GM12878 (cell line): ENCODE results near the gene NCLN.

ENCODE experiments used
- BRCA1 ChIP-seq: IDR thresholded peaks from 2 replicates; pipeline ENCODE4 v1.6.1; 2011; ENCODE audit warnings: low read depth, low read length, improper control_type of control experiment
- EZH2 ChIP-seq: IDR thresholded peaks from 2 replicates; pipeline ENCODE4 v1.6.1; 2012; ENCODE audit warnings: low read depth, mild to moderate bottlenecking, control low read depth, inconsistent platforms, low read length, borderline replicate concordance; ENCODE audit not compliant: control insufficient read depth
- FOXM1 ChIP-seq: IDR thresholded peaks from 2 replicates; pipeline ENCODE4 v1.6.1; 2012; ENCODE audit warnings: low read depth, mild to moderate bottlenecking, inconsistent platforms, low read length, moderate library complexity
- GABPA ChIP-seq: IDR thresholded peaks from 2 replicates; pipeline ENCODE4 v1.6.1; 2014; ENCODE audit warnings: antibody characterized with exemption, low read depth, mild to moderate bottlenecking, inconsistent platforms
- HCFC1 ChIP-seq: fragments of 150-350 bp; IDR thresholded peaks from 2 replicates; pipeline ENCODE4 v1.6.1; 2014; ENCODE audit warnings: low read length
- MYC ChIP-seq: IDR thresholded peaks from 2 replicates; pipeline ENCODE4 v1.6.1; 2011; ENCODE audit warnings: mild to moderate bottlenecking, low read length, moderate library complexity, inconsistent platforms; ENCODE audit not compliant: insufficient read depth, insufficient replicate concordance, insufficient read length, severe bottlenecking
- RAD21 ChIP-seq: IDR thresholded peaks from 2 replicates; pipeline ENCODE4 v1.6.1; 2011; ENCODE audit warnings: mild to moderate bottlenecking, low read depth, low read length, moderate library complexity; ENCODE audit not compliant: insufficient read depth
- SIN3A ChIP-seq: IDR thresholded peaks from 2 replicates; pipeline ENCODE4 v1.6.1; 2012; ENCODE audit warnings: low read depth, low read length, improper control_type of control experiment
- TARDBP ChIP-seq: IDR thresholded peaks from 2 replicates; pipeline ENCODE4 v1.6.1; 2016; ENCODE audit warnings: borderline replicate concordance
- TF ChIP-seq, protein P1 (sequence below), 3 experiments: IDR thresholded peaks in 2 of 3; conservative IDR thresholded peaks in 1 of 3; 2 replicates each; pipeline ENCODE4 v1.5.1; 2011; ENCODE audit warnings: low read depth in 3 of 3, low read length in 3 of 3, mild to moderate bottlenecking in 3 of 3, control low read depth in 2 of 3, moderate library complexity in 2 of 3, inconsistent platforms in 1 of 3, mixed read lengths in 1 of 3; ENCODE audit not compliant: control insufficient read depth in 2 of 3, insufficient read depth in 1 of 3; ENCODE audit errors: extremely low read depth in 1 of 3
- TF ChIP-seq, protein P2 (sequence below): fragments of 450-650 bp; IDR thresholded peaks from 2 replicates; pipeline ENCODE4 v1.6.1; 2017; ENCODE audit warnings: mild to moderate bottlenecking
- TF ChIP-seq, protein P3 (sequence below): IDR thresholded peaks from 2 replicates; pipeline ENCODE4 v1.6.1; 2011; ENCODE audit warnings: low read depth, mild to moderate bottlenecking, low read length, moderate library complexity, borderline replicate concordance; ENCODE audit errors: extremely low read depth

DNA sequence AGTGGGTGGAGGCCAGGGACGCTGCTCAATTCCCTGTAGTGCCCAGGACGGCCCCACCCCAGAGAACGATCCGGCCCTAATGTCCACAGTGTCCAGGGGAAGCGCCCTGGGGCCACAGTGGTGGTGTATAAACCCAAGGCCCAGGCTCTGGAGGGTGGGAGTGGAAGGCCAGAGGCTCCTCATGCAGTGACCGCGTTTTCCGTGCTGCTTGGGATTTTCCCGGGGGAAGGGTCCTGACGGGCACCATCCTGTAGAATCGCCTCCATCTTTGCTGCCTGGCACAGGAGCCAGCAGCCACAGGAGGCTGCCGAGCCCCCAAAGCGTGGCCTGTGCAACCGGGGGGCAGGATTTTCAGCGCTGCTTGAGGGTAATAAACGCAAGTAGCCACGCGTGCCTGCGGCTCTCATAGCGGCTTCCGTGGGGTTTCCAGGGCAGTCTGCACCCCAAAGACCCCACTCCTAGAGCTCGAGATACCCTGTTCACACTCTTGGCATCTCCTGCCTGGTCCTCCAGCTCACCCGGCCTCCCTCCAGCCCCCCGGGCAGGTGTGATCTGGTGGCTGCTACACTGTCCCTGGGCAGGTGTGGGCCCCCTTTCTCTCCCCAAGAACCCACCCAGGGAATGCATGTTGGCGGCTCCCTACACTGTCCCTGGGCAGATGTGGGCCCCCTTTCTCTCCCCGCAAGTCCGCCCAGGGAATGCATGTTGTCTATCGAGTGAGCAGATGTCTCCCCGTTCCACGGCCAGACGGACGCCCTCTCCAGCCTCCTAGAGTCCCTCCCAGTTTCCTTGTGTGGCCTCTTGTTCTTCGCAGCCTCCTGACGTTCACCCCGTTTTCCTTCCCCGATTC, 2.2 kb downstream of the NCLN start:
- TF ChIP-seq FOXM1 (no peak), SIN3A (no peak), EZH2 (no peak), GABPA (no peak), MYC (no peak), RAD21 (no peak), TARDBP (no peak), HCFC1 (no peak), BRCA1 (no peak)
- TF ChIP-seq, protein P1, sequence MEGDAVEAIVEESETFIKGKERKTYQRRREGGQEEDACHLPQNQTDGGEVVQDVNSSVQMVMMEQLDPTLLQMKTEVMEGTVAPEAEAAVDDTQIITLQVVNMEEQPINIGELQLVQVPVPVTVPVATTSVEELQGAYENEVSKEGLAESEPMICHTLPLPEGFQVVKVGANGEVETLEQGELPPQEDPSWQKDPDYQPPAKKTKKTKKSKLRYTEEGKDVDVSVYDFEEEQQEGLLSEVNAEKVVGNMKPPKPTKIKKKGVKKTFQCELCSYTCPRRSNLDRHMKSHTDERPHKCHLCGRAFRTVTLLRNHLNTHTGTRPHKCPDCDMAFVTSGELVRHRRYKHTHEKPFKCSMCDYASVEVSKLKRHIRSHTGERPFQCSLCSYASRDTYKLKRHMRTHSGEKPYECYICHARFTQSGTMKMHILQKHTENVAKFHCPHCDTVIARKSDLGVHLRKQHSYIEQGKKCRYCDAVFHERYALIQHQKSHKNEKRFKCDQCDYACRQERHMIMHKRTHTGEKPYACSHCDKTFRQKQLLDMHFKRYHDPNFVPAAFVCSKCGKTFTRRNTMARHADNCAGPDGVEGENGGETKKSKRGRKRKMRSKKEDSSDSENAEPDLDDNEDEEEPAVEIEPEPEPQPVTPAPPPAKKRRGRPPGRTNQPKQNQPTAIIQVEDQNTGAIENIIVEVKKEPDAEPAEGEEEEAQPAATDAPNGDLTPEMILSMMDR (IDR thresholded peaks at IDR 0.05 in 2 of 3, conservative IDR thresholded peaks at IDR 0.05 in 1 of 3; ENCODE audit: control insufficient read depth in 2 of 3, extremely low read depth in 1 of 3, insufficient read depth in 1 of 3, low read depth in 3 of 3, low read length in 3 of 3), result no peak
- TF ChIP-seq, protein P2, sequence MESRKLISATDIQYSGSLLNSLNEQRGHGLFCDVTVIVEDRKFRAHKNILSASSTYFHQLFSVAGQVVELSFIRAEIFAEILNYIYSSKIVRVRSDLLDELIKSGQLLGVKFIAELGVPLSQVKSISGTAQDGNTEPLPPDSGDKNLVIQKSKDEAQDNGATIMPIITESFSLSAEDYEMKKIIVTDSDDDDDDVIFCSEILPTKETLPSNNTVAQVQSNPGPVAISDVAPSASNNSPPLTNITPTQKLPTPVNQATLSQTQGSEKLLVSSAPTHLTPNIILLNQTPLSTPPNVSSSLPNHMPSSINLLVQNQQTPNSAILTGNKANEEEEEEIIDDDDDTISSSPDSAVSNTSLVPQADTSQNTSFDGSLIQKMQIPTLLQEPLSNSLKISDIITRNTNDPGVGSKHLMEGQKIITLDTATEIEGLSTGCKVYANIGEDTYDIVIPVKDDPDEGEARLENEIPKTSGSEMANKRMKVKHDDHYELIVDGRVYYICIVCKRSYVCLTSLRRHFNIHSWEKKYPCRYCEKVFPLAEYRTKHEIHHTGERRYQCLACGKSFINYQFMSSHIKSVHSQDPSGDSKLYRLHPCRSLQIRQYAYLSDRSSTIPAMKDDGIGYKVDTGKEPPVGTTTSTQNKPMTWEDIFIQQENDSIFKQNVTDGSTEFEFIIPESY, result no peak
- TF ChIP-seq, protein P3, sequence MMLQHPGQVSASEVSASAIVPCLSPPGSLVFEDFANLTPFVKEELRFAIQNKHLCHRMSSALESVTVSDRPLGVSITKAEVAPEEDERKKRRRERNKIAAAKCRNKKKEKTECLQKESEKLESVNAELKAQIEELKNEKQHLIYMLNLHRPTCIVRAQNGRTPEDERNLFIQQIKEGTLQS, result no peak
